Left forelimb (tissue), 1 donor: ENCODE results near the gene LAT.
"Not testable (repeated sequence)": the region's sequence is repeated elsewhere in the genome, so short reads cannot be mapped to it uniquely, and the experiment has no call there.

Experiments
- DNase-seq: peaks from one replicate; pipeline ENCODE4 v3.0.0-alpha.2; 2018; ENCODE audit warnings: low spot score

The LAT gene

GRCh38 chr16:28984619-28985135 is at the start of gene LAT:
TSS of gene LAT (plus strand) at chr16:28985052. CDS start at chr16:28985418, 366 bp downstream.
- no peak for DNase-seq

- no peak for DNase-seq
Measured at GRCh38 chr16:28935346-28935745, 49.5 kb upstream of the LAT start.

GRCh38 chr16:28935924-28936783 is 48.7 kb upstream of the LAT start:
- peak; percentile 80 for DNase-seq

DNA sequence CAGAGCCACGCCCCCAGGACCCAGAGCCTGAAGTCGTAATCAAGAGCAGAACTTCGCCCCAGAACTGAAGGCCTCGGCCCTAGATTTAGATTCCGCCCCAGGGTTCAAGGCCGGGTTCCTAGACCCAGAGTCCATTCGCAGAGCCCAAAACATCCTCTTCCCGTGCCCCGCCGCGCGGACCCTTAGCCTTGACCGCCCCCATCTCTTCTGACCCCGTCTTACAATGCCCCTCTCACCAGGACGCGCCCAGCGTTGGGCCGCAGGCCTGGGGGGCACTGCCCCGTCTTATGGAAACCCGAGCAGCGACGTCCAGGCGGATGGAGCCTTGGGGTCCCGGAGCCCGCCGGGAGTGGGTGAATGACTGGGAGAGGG is 48.1 kb upstream of the LAT start:
- DNase-seq, result no peak

DNA sequence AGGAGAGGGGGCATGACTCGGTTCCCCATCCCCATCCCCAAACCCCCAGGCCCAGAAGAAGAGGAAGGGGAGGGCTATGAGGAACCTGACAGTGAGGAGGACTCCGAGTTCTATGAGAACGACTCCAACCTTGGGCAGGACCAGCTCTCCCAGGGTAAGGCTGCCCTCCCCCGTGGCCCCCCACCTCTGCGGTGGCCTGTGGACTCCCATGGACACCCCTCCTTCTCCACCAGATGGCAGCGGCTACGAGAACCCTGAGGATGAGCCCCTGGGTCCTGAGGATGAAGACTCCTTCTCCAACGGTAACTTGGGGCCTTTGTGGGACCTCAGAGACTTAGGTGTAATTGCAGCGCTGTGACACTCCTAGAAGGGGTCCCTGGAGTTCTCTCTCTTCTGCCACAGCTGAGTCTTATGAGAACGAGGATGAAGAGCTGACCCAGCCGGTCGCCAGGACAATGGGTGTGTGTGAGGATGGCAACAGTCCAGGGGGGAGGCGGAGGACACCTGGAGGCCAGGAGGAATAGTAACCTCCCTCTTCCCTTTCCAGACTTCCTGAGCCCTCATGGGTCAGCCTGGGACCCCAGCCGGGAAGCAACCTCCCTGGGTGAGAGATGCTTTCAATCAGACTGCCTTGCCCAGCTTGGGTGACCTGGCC is 47.5 kb upstream of the LAT start:
- no peak for DNase-seq

DNA sequence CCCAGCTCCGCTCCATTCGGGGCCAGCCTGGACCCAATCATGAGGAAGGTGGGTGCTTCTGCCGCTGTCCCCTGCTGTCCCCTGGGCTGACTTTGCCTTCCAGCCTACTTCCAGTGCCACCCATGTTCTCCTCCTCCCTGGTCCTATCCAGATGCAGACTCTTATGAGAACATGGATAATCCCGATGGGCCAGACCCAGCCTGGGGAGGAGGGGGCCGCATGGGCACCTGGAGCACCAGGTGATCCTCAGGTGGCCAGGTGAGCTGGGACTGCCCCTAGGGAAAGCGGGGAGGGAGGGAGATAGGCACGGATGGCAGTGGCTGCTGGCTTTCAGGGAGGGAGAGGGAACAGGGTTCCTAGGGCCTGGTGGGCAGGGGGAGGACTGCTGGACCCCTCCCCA is 46.1 kb upstream of the LAT start:
- no peak for DNase-seq

DNA sequence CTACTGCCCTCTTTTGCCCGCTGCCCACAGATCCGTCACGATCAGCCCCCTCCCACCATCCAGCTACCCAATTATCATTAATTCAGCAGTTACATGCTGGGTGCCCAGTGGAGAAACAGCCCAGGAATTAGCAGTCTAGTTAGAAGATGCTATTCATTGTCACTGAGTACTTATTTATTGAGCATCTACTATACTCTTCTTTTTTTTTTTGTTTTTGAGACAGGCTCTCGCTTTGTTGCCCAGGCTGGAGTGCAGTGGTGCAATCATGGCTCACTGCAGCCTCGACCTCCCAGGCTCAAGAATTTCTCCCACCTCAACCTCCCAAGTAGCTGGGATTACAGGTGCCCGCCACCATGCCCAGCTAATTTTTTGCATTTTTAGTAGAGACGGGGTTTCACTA is 45.0 kb upstream of the LAT start:
- not testable (repeated sequence) for DNase-seq

DNA sequence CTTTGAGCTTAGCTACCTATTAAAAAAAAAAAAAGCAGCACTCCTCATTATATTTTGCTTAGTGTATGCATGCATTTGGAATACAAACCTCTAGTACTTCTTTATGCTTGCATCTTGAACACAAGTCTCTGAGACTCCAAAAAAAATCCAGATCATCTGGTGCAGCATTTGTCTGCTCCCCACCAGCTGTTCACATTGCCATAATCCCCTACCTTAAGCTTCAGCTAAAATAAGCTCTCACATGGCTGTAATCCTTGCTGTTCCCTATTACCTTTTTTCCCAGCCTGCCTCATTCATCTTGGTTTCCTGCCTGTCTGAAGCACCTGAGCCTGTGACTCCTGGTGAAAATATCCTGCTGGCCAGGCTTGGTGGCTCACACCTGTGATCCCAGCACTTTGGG is 41.6 kb upstream of the LAT start:
- DNase-seq, result no peak

DNA sequence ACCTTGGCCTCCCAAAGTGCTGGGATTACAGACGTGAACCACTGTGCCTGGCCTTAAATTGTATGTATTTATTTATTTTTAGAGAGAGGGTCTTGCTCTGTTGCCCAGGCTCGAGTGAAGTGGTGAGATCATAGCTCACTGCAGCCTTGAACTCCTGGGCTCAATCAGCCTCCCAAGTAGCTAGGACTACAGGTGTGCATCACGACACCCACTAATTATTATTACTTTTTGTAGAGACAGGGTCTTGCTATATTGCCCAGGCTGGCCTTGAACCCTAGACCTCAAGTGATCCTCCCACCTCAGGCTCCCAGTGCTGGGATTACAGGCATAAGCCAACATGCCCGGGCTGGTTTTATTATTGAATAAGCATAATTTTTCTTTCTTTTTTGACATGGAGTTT is 38.2 kb upstream of the LAT start:
- DNase-seq, result no peak

DNA sequence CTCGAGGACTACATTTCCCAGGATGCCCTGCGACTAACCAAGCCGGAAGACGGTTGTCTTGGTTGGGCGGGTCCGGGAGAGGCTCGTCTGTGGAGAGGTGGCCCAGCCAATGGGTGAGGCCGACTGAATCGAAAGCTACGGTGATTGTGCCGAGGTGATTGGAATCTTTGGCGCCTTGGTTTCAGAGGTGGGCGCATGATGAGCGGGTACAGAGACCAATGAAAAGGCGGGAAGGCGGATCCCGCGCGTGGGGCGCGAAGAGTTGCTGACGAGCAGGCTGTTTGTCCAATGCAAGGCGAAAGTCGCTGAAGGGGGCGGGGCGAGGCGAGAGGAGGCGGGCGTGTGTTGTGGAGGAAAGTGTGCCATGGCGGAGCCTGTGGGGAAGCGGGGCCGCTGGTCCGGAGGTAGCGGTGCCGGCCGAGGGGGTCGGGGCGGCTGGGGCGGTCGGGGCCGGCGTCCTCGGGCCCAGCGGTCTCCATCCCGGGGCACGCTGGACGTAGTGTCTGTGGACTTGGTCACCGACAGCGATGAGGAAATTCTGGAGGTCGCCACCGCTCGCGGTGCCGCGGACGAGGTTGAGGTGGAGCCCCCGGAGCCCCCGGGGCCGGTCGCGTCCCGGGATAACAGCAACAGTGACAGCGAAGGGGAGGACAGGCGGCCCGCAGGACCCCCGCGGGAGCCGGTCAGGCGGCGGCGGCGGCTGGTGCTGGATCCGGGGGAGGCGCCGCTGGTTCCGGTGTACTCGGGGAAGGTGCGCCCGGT is 34.0 kb upstream of the LAT start, which contains the start of gene NFATC2IP:
TSS of gene NFATC2IP (plus strand) at position 290 of the 762 bp plus-strand sequence. CDS start at position 365, 75 bp downstream.
- DNase-seq, result peak; percentile 99

GRCh38 chr16:28951410-28951943 is 33.4 kb upstream of the LAT start:
- no peak for DNase-seq

- no peak for DNase-seq
Measured at GRCh38 chr16:28958216-28958615, 26.6 kb upstream of the LAT start.

DNA sequence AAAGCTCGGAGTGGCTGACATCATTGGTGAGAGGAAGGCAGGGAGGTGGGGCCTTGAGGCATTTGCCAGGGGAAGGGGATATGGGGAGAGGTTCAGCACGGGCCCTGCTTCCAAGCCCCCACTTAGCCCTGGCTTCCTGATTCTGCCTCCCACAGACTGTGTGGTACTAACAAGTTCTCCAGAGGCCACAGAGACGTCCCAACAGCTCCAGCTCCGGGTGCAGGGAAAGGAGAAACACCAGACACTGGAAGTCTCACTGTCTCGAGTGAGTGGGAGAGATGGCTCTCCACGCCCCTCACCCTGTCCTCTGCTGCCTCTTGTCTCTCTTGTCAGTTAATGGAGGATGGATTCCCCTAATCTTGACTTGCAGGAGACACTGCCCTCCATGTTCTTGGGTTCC is 26.0 kb upstream of the LAT start:
- DNase-seq, result no peak

DNA sequence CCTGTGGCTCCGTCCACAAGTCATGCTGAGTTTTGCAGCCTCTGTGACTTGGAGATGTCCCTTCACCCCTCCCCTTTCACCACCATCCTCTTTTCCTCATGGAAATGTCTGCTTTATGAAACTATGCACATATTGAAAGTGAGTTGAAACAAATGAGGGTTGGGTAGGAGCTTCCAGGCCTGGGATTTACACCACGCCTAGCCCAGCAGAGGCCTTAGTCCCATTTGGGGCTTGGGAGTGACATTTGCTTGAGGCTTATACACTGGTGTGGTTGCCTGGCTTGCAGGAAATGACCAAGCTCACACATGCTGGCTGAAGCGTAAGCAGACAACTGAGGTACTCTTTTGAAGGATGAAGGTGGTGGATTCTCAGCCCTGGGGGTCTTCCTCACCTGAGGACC is 20.8 kb upstream of the LAT start:
- no peak for DNase-seq

- no peak for DNase-seq
Measured at GRCh38 chr16:28964496-28964895, 20.4 kb upstream of the LAT start.

GRCh38 chr16:28967156-28967555 is 17.7 kb upstream of the LAT start:
- DNase-seq, result no peak

DNA sequence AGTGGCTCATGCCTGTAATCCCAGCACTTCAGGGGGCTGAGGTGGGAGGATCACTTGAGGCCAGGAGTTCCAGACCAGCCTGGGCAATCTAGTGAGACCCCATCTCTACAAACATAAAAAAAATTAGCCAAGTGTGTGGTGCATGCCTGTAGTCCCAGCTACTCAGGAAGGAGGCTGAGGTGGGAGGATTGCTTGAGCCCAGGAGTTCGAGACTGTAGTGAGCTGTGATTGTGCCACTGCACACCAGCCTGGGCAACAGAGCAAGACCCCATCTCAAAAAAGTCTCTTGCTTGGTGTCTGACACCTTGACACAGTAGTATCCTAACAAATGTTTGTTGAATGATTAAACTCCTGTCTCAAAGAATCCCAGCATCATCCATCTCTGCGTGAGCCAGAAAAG is 15.2 kb upstream of the LAT start:
- not testable (repeated sequence) for DNase-seq

DNA sequence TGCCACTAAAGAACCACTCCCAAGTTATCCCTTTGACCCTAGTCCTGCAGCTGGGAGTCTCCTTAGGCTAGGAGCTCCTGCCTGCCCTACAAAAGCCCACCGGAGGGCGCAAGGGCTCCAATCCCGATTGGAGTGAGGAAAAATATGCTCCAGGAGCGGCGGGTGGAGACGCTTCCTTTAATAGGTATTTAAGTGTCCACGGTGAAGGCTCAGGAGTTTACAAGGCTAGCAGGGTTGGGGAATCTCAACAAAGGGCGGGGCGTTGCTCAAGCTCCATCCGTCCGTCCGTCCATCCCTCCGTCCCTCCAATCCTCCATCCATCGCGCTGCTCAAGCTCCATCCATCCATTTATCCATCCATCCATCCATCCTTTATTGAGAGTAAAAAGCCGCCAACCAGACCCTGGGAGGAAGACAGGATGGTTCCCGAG is 10.8 kb upstream of the LAT start:
- no peak for DNase-seq

- peak; percentile 98 for DNase-seq
Measured at GRCh38 chr16:28974437-28975157, 10.3 kb upstream of the LAT start, which contains the start of gene SPNS1. TSS of gene SPNS1 (plus strand) at chr16:28974778. CDS start at chr16:28975152, 374 bp downstream.

DNA sequence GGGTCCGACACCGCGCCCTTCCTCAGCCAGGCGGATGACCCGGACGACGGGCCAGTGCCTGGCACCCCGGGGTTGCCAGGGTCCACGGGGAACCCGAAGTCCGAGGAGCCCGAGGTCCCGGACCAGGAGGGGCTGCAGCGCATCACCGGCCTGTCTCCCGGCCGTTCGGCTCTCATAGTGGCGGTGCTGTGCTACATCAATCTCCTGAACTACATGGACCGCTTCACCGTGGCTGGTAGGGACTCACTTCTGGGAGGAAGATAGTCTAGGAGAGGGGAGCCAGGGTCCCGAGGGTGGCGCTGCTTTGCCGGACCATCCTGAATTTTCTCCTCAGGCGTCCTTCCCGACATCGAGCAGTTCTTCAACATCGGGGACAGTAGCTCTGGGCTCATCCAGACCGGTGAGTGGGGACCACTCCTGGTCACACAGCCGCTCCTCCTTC is 9.7 kb upstream of the LAT start:
- no peak for DNase-seq
